ENCODE measurements around the gene NRGN.
"Not testable (repeated sequence)": the region's sequence is repeated elsewhere in the genome, so short reads cannot be mapped to it uniquely, and the experiment has no call there.

Gene NRGN

GRCh38 chr11:124758355-124759265 lies 18.9 kb downstream of the NRGN start:
- peak; percentile 80 for DNase-seq (ENCODE audit: low spot score)

GRCh38 chr11:124759266-124760204 lies 19.8 kb downstream of the NRGN start:
- no peak for DNase-seq (ENCODE audit: low spot score)

GRCh38 chr11:124760205-124760652 lies 20.5 kb downstream of the NRGN start:
- DNase-seq (ENCODE audit: low spot score) = no peak

DNA sequence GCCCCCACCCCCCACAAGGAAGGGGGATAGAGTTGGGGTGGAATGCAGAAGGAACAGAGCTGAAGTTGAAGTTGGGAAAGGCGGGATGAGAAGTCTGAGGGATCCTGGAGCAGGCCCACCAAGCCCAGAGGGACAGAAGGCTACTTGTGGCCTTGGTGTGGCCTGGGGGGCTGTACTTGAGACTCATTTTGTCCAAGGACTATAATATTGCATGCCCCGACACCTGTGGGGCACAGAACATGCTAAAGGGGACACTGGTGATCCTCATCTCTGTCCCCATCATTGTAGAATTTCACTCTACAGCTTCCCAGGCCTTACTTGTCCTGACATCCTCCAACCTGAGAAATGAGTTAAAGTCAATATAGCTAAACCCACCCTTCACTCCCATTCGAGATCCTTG lies 21.1 kb downstream of the NRGN start:
- DNase-seq (ENCODE audit: low spot score) = no peak

- DNase-seq (ENCODE audit: low spot score) = peak; percentile 39
Observed at GRCh38 chr11:124761301-124762104, 21.8 kb downstream of the NRGN start.

DNA sequence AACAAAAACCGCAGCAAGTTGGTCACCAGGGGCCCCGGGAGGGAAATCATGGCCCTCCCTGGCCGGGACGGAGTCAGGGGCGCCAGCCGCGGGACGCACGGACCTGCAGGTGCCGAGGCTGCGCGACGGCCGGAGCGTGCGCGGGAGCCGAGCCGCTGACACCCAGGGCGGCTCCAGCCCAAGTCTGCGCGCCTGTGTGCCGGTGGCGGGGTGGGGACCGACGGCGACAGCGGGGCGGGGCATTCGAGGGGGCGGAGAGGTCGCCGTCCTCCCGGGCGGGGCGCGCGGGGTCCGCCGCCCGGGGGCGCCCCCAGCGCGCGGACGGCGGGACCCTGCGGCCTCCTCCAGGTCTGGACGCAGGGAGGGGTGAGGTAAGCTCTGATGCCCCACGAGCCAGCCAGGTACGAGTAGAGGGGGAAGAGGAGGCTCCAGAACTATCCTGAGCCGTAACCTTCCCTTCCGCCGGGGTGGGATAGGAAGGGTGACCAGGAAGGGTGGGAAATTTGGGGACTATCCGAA lies 22.4 kb downstream of the NRGN start, which contains the start of gene ESAM:
TSS of gene ESAM (minus strand) at position 186 of the 519 bp plus-strand sequence. CDS start at position 50, 136 bp downstream.
- peak; percentile 79 for DNase-seq (ENCODE audit: low spot score)

- DNase-seq (ENCODE audit: low spot score) = peak; percentile 74
Observed at GRCh38 chr11:124762624-124763155, 22.9 kb downstream of the NRGN start.

GRCh38 chr11:124763156-124763947 lies 23.6 kb downstream of the NRGN start:
- DNase-seq (ENCODE audit: low spot score) = peak; percentile 86

- no peak for DNase-seq (ENCODE audit: low spot score)
Observed at GRCh38 chr11:124766156-124766555, 26.4 kb downstream of the NRGN start.

GRCh38 chr11:124768914-124769313 lies 29.2 kb downstream of the NRGN start:
- no peak for DNase-seq (ENCODE audit: low spot score)

GRCh38 chr11:124769806-124770774 lies 30.3 kb downstream of the NRGN start:
- DNase-seq (ENCODE audit: low spot score) = no peak

- DNase-seq (ENCODE audit: low spot score) = not testable (repeated sequence)
Observed at GRCh38 chr11:124770959-124771358, 31.2 kb downstream of the NRGN start.

DNA sequence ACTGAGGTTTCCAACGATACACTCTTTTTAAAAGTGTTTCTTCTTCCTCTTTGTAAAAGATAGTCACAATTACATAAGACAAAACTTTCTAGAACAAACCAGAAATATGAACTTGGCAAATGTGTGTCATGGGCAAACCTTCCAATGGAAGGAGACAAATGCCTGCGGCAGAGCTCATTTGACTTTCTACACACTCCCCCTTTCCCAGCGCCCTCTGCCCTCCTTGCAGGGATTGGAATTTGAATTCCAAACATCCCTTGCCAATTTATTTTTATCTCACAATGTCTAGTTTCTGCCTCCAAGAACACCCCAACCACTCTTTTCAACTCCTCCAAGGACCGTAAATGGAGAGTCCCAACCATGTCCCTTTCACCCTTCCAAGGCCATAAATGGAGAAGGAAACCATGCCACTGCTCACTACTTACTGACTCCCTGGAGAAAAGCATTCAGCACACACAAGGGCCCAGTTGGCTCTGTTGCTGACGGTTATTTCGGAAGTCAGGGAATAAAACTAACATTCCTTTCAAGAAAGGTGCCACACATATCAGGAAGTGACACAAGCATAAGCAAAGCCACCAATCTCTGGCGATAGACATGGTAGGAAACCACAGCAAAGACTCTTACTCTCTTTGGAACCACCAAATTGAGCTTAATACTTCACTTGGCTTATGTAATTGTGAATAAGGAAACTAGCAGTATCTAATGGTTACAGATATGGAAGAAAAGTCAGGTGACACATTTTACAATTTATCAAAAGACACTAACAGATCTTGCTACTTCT lies 37.3 kb downstream of the NRGN start:
- DNase-seq (ENCODE audit: low spot score) = no peak

GRCh38 chr11:124778281-124778680 lies 38.5 kb downstream of the NRGN start:
- DNase-seq (ENCODE audit: low spot score) = no peak

GRCh38 chr11:124779568-124779967 lies 39.8 kb downstream of the NRGN start:
- no peak for DNase-seq (ENCODE audit: low spot score)

- no peak for DNase-seq (ENCODE audit: low spot score)
Observed at GRCh38 chr11:124783002-124783401, 43.3 kb downstream of the NRGN start.

DNA sequence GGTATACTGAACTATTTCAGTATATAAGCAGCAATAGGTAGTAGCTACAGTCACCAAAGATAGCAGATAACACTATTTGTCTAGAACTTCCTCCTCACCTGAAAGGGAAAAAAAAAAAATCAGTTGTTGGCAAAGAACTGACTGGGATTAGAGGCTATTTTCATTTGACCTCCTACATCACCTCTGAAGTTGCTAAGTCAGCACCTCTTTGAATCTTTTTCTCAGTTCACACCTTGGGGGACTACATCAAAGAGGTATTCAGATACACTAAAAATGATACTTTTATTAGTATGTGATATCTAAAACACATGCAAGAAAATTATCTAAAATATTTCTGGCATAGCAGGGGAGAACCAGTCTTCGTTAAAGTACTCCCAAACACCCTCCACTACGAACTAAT lies 44.3 kb downstream of the NRGN start:
- no peak for DNase-seq (ENCODE audit: low spot score)

GRCh38 chr11:124788521-124788920 lies 48.8 kb downstream of the NRGN start:
- no peak for DNase-seq (ENCODE audit: low spot score)
